Body of pancreas (tissue), 4 donors: ENCODE results near the gene CAPN12. TPM values are rescaled to one million over a fixed set of nuclear protein-coding genes. Genes with fewer than 3 reads are reported as not detected.

ENCODE experiments used
- ATAC-seq: fragments of 150-250 bp; one replicate; pipeline ENCODE4 v1.9.1; 2016
- DNase-seq, 4 donors: peaks; one replicate each; pipeline ENCODE4 v3.0.0-alpha.2; 2019
- H3K27ac ChIP-seq, 4 donors: fragments of 200-600 bp; sonication (generic); 1 replicate in 3 of 4; 2 replicates in 1 of 4; pipeline versions ENCODE4 v1.5.1 to v1.6.1; 2016 to 2019; ENCODE audit warnings: mild to moderate bottlenecking in 1 of 4, mixed read lengths in 1 of 4, moderate library complexity in 1 of 4
- H3K27me3 ChIP-seq, 2 donors: fragments of 200-600 bp; sonication (generic); one replicate each; pipeline ENCODE4 v1.6.0; 2016; ENCODE audit warnings: mild to moderate bottlenecking in 1 of 2
- H3K36me3 ChIP-seq, 2 donors: fragments of 200-600 bp; sonication (generic); replicated peaks in 1 of 2; 2 replicates each; pipeline ENCODE4 v1.5.1; 2016; ENCODE audit warnings: low read depth in 2 of 2; ENCODE audit not compliant: insufficient read depth in 1 of 2
- H3K4me1 ChIP-seq: fragments of 200-600 bp; sonication (generic); one replicate; pipeline ENCODE4 v1.6.0; 2016
- H3K4me3 ChIP-seq, 2 donors: fragments of 200-600 bp; sonication (generic); 1 replicate in 1 of 2; 2 replicates in 1 of 2; pipeline ENCODE4 v1.5.1; 2016 to 2019
- H3K9me3 ChIP-seq, 3 donors: fragments of 200-600 bp; sonication (generic); 1 replicate in 2 of 3; 2 replicates in 1 of 3; pipeline ENCODE4 v1.5.1; 2016
- CTCF ChIP-seq, 7 experiments: fragments of 450-650 bp in 4 of 7; fragments of 200-600 bp in 3 of 7; sonication (generic) in 3 of 7; IDR thresholded peaks; one replicate each; pipeline ENCODE4 v1.5.1; 2016 to 2019; ENCODE audit warnings: antibody characterized with exemption in 7 of 7
- POLR2A ChIP-seq, 3 donors: fragments of 450-650 bp; IDR thresholded peaks; one replicate each; pipeline ENCODE4 v1.6.1; 2016; ENCODE audit warnings: antibody characterized with exemption in 3 of 3, mild to moderate bottlenecking in 2 of 3
- WGBS, 2 donors: methylation state at CpG; one replicate each; pipeline ENCODE4 v1.1.5; 2017; 5-methylcytosine and 5-hydroxymethylcytosine counted together
- intact Hi-C: fragments of 100-400 bp; cut with DNase I; formaldehyde crosslinking; loops from one replicate; pipeline ENCODE4 v1.15.1; 2023
- total RNA-seq, 2 donors: library from RNA; depleted of rRNA; stranded (reverse); fragments of >200 nt; gene quantifications; one replicate each; pipeline ENCODE4 v1.1.0, GENCODE V29; 2016

CAPN12 gene
- total RNA-seq, 2 donors from 2014 or later = 9.9 to 11.4 TPM

- peaks cover 38 to 48% of the 10 kb centered on the region in 2 donors for H3K36me3 ChIP-seq
- no peak for TF ChIP-seq POLR2A (IDR thresholded peaks at IDR 0.05)
- TF ChIP-seq CTCF (IDR thresholded peaks at IDR 0.05) = no peak
- no peaks in the 10 kb centered on the region for H3K9me3 ChIP-seq
- WGBS, 2 donors = 72 to 77% methylated on average over 6 to 11 of the region's 11 CpGs
- H3K27ac ChIP-seq = peak overlapping the region in 1 of 4 donors; percentile 71
- peaks cover 32% of the 10 kb centered on the region for H3K4me1 ChIP-seq
- H3K27me3 ChIP-seq = no peaks in the 10 kb centered on the region
- no peak overlapping the region for H3K4me3 ChIP-seq
- no peak for ATAC-seq
- intact Hi-C loops = no loop called here
- no peak for DNase-seq
Measured at GRCh38 chr19:38723606-38723965, 20.7 kb downstream of the CAPN12 start.

- TF ChIP-seq CTCF (IDR thresholded peaks at IDR 0.05) (no peak), POLR2A (IDR thresholded peaks at IDR 0.05) (no peak)
- Histone ChIP-seq H3K36me3 (peaks cover 38 to 51% of the 10 kb centered on the region in 2 donors), H3K27me3 (no peaks in the 10 kb centered on the region), H3K4me1 (peaks cover 34% of the 10 kb centered on the region), H3K9me3 (no peaks in the 10 kb centered on the region), H3K4me3 (no peak overlapping the region), H3K27ac (peak overlapping the region in 3 of 4 donors; percentile 63 to 71 (median 69))
- intact Hi-C loops = no loop called here
- 88 to 100% methylated on average over 5 to 10 of the region's 10 CpGs for WGBS, 2 donors
- ATAC-seq (no peak), DNase-seq (no peak)
Measured at GRCh38 chr19:38722947-38723605, 21.2 kb downstream of the CAPN12 start.

GRCh38 chr19:38721979-38722773, 22.1 kb downstream of the CAPN12 start:
- WGBS, 2 donors = 43 to 46% methylated on average over 15 to 17 of the region's 17 CpGs
- TF ChIP-seq CTCF (IDR thresholded peaks at IDR 0.05) (no peak), POLR2A (IDR thresholded peaks at IDR 0.05) (no peak)
- Histone ChIP-seq H3K4me3 (no peak overlapping the region), H3K9me3 (no peaks in the 10 kb centered on the region), H3K36me3 (peaks cover 30 to 53% of the 10 kb centered on the region in 2 donors), H3K27me3 (no peaks in the 10 kb centered on the region), H3K27ac (peak overlapping the region; percentile 12 to 71 (median 66)), H3K4me1 (peaks cover 34% of the 10 kb centered on the region)
- DNase-seq (peak in 2 of 4 donors; percentile 55 to 57), ATAC-seq (peak; percentile 37)
- intact Hi-C loops = no loop called here

GRCh38 chr19:38721496-38721895, 22.8 kb downstream of the CAPN12 start:
- WGBS, 2 donors = 83 to 93% methylated on average over 7 to 20 of the region's 20 CpGs
- intact Hi-C loops = no loop called here

More at GRCh38 chr19:38721496-38721895, 22.8 kb downstream of the CAPN12 start:
- H3K36me3 ChIP-seq = peaks cover 25 to 54% of the 10 kb centered on the region in 2 donors
- H3K27me3 ChIP-seq = no peaks in the 10 kb centered on the region
- TF ChIP-seq POLR2A (IDR thresholded peaks at IDR 0.05) (no peak), CTCF (IDR thresholded peaks at IDR 0.05) (no peak)
- no peak overlapping the region for H3K4me3 ChIP-seq
- DNase-seq (no peak), ATAC-seq (no peak)
- H3K27ac ChIP-seq = peak overlapping the region in 3 of 4 donors; percentile 63 to 71 (median 69)
- H3K4me1 ChIP-seq = peaks cover 34% of the 10 kb centered on the region
- no peaks in the 10 kb centered on the region for H3K9me3 ChIP-seq
